HG02840 (cell line): ENCODE measurements around the gene MYO3B.

Source experiments
- ATAC-seq: cut with Tn5 transposase; IDR thresholded peaks from one replicate; pipeline ENCODE4 v1.9.1; 2021; ENCODE audit warnings: mild to moderate bottlenecking, moderate library complexity, moderate number of reproducible peaks; ENCODE audit not compliant: unreplicated experiment, low FRiP score

MYO3B gene

GRCh38 chr2:170159060-170159459, 18.9 kb upstream of the MYO3B start:
- no peak for ATAC-seq

- no peak for ATAC-seq
Measured at GRCh38 chr2:170161516-170162270, 16.3 kb upstream of the MYO3B start.

GRCh38 chr2:170162271-170162632, 15.7 kb upstream of the MYO3B start:
- no peak for ATAC-seq

- ATAC-seq = no peak
Measured at GRCh38 chr2:170163411-170164065, 14.4 kb upstream of the MYO3B start.

GRCh38 chr2:170165129-170165528, 12.8 kb upstream of the MYO3B start:
- no peak for ATAC-seq

- no peak for ATAC-seq
Measured at GRCh38 chr2:170166735-170167134, 11.2 kb upstream of the MYO3B start.

- no peak for ATAC-seq
Measured at GRCh38 chr2:170170281-170171040, 7.5 kb upstream of the MYO3B start.

GRCh38 chr2:170176212-170176611, 1.7 kb upstream of the MYO3B start:
- no peak for ATAC-seq

GRCh38 chr2:170180031-170180566, 2.2 kb downstream of the MYO3B start:
- ATAC-seq = peak; percentile 56

- ATAC-seq = no peak
Measured at GRCh38 chr2:170181602-170182001, 3.7 kb downstream of the MYO3B start.

- no peak for ATAC-seq
Measured at GRCh38 chr2:170185319-170185718, 7.4 kb downstream of the MYO3B start.

- no peak for ATAC-seq
Measured at GRCh38 chr2:170189757-170190156, 11.8 kb downstream of the MYO3B start.

- ATAC-seq = no peak
Measured at GRCh38 chr2:170190172-170190571, 12.2 kb downstream of the MYO3B start.

- no peak for ATAC-seq
Measured at GRCh38 chr2:170191166-170191866, 13.4 kb downstream of the MYO3B start.

GRCh38 chr2:170196963-170197362, 19.0 kb downstream of the MYO3B start:
- no peak for ATAC-seq

GRCh38 chr2:170201275-170201674, 23.3 kb downstream of the MYO3B start:
- ATAC-seq = no peak

GRCh38 chr2:170201734-170202393, 23.9 kb downstream of the MYO3B start:
- no peak for ATAC-seq

- ATAC-seq = no peak
Measured at GRCh38 chr2:170202437-170202836, 24.5 kb downstream of the MYO3B start.

- ATAC-seq = no peak
Measured at GRCh38 chr2:170204298-170204951, 26.5 kb downstream of the MYO3B start.

GRCh38 chr2:170206246-170206645, 28.3 kb downstream of the MYO3B start:
- no peak for ATAC-seq
